GM12892 (cell line): ENCODE data around the gene SPAAR.

Source experiments
- POLR2A ChIP-seq: IDR thresholded peaks from 2 replicates; pipeline ENCODE4 v1.6.1; 2011; ENCODE audit warnings: low read depth, low read length, control low read depth
- POLR2AphosphoS5 ChIP-seq: IDR thresholded peaks from 2 replicates; pipeline ENCODE4 v1.6.1; 2011; ENCODE audit warnings: low read depth, low read length, control low read depth

GRCh38 chr9:35870351-35870923 is 38.9 kb upstream of the SPAAR start, which contains the start of gene OR13J1:
- TF ChIP-seq POLR2A (no peak), POLR2AphosphoS5 (no peak)
